ENCODE measurements around the gene PPP1R13B.

PPP1R13B gene

GRCh38 chr14:103820908-103821307 is 26.5 kb downstream of the PPP1R13B start:
- Histone ChIP-seq H3K27me3 (ENCODE audit: low read depth, low read length) (0 out of 2 replicates have a peak, but pooled peaks cover 3% of the 10 kb centered on the region), H3K79me2 (ENCODE audit: low read length) (no peaks in the 10 kb centered on the region), H3K36me3 (replicated peaks; ENCODE audit: low read depth, low read length) (no peaks in the 10 kb centered on the region), H3K4me1 (ENCODE audit: low read length) (peaks cover 26% of the 10 kb centered on the region), H2AFZ (ENCODE audit: low read depth, low read length) (no peak overlapping the region), H3K27ac (ENCODE audit: low read length) (no peak overlapping the region), H3K9ac (ENCODE audit: low read length) (no peak overlapping the region), H4K20me1 (ENCODE audit: insufficient read depth, low read length) (no peaks in the 10 kb centered on the region), H3K9me3 (ENCODE audit: insufficient read depth, low read length) (no peaks in the 10 kb centered on the region), H3K4me2 (ENCODE audit: low read length) (peak overlapping the region; percentile 37), H3K4me3 (ENCODE audit: low read length) (0 out of 2 replicates have a peak overlapping the region, but pooled peaks have one; percentile 25)
- TF ChIP-seq EZH2phosphoT487 (IDR thresholded peaks at IDR 0.05; ENCODE audit: low read depth) (no peak), CTCF (IDR thresholded peaks at IDR 0.05; ENCODE audit: low read depth, low read length) (no peak)

- Histone ChIP-seq H3K4me2 (ENCODE audit: low read length) (no peak overlapping the region), H3K27ac (ENCODE audit: low read length) (no peak overlapping the region), H3K27me3 (ENCODE audit: low read depth, low read length) (0 out of 2 replicates have a peak, but pooled peaks cover 3% of the 10 kb centered on the region), H3K36me3 (replicated peaks; ENCODE audit: low read depth, low read length) (no peaks in the 10 kb centered on the region), H3K9ac (ENCODE audit: low read length) (no peak overlapping the region), H4K20me1 (ENCODE audit: insufficient read depth, low read length) (no peaks in the 10 kb centered on the region), H3K9me3 (ENCODE audit: insufficient read depth, low read length) (no peaks in the 10 kb centered on the region), H3K4me1 (ENCODE audit: low read length) (peaks cover 24% of the 10 kb centered on the region), H3K79me2 (ENCODE audit: low read length) (no peaks in the 10 kb centered on the region), H3K4me3 (ENCODE audit: low read length) (no peak overlapping the region), H2AFZ (ENCODE audit: low read depth, low read length) (no peak overlapping the region)
- TF ChIP-seq CTCF (IDR thresholded peaks at IDR 0.05; ENCODE audit: low read depth, low read length), result no peak
- no peak for TF ChIP-seq EZH2phosphoT487 (IDR thresholded peaks at IDR 0.05; ENCODE audit: low read depth)
These were observed 27.0 kb downstream of the PPP1R13B start for GRCh38 chr14:103820382-103820781.

- no peak overlapping the region for H3K4me2 ChIP-seq (ENCODE audit: low read length)
- no peak overlapping the region for H3K9ac ChIP-seq (ENCODE audit: low read length)
- no peaks in the 10 kb centered on the region for H4K20me1 ChIP-seq (ENCODE audit: insufficient read depth, low read length)
- 0 out of 2 replicates have a peak, but pooled peaks cover 3% of the 10 kb centered on the region for H3K27me3 ChIP-seq (ENCODE audit: low read depth, low read length)
- H2AFZ ChIP-seq (ENCODE audit: low read depth, low read length), result no peak overlapping the region
- no peak overlapping the region for H3K27ac ChIP-seq (ENCODE audit: low read length)
- no peaks in the 10 kb centered on the region for H3K79me2 ChIP-seq (ENCODE audit: low read length)
- H3K36me3 ChIP-seq (replicated peaks; ENCODE audit: low read depth, low read length), result no peaks in the 10 kb centered on the region
- no peaks in the 10 kb centered on the region for H3K9me3 ChIP-seq (ENCODE audit: insufficient read depth, low read length)
- no peak overlapping the region for H3K4me3 ChIP-seq (ENCODE audit: low read length)
- TF ChIP-seq EZH2phosphoT487 (IDR thresholded peaks at IDR 0.05; ENCODE audit: low read depth) (no peak), CTCF (IDR thresholded peaks at IDR 0.05; ENCODE audit: low read depth, low read length) (no peak)
- peaks cover 18% of the 10 kb centered on the region for H3K4me1 ChIP-seq (ENCODE audit: low read length)
These were observed 27.7 kb downstream of the PPP1R13B start for GRCh38 chr14:103819503-103820307.

- H3K4me2 ChIP-seq (ENCODE audit: low read length), result no peak overlapping the region
- H3K4me3 ChIP-seq (ENCODE audit: low read length), result no peak overlapping the region
- no peak overlapping the region for H3K9ac ChIP-seq (ENCODE audit: low read length)
- no peaks in the 10 kb centered on the region for H4K20me1 ChIP-seq (ENCODE audit: insufficient read depth, low read length)
- no peaks in the 10 kb centered on the region for H3K79me2 ChIP-seq (ENCODE audit: low read length)
- no peak overlapping the region for H3K27ac ChIP-seq (ENCODE audit: low read length)
- no peak for TF ChIP-seq EZH2phosphoT487 (IDR thresholded peaks at IDR 0.05; ENCODE audit: low read depth)
- no peak for TF ChIP-seq CTCF (IDR thresholded peaks at IDR 0.05; ENCODE audit: low read depth, low read length)
- H3K36me3 ChIP-seq (replicated peaks; ENCODE audit: low read depth, low read length), result no peaks in the 10 kb centered on the region
- peaks cover 18% of the 10 kb centered on the region for H3K4me1 ChIP-seq (ENCODE audit: low read length)
- 0 out of 2 replicates have a peak, but pooled peaks cover 3% of the 10 kb centered on the region for H3K27me3 ChIP-seq (ENCODE audit: low read depth, low read length)
- no peak overlapping the region for H2AFZ ChIP-seq (ENCODE audit: low read depth, low read length)
- H3K9me3 ChIP-seq (ENCODE audit: insufficient read depth, low read length), result no peaks in the 10 kb centered on the region
These were observed 28.5 kb downstream of the PPP1R13B start for GRCh38 chr14:103818870-103819269.

All from OCI-LY3 (cell line).